GM12864 (cell line): Measurements from ENCODE around the gene TGM1.

ENCODE experiments used
- DNase-seq: peaks from one replicate; pipeline ENCODE4 v3.0.0-alpha.2; 2011; ENCODE audit warnings: low read depth
- H3K4me3 ChIP-seq: 2 replicates; pipeline ENCODE4 v1.5.1; 2011; ENCODE audit warnings: mild to moderate bottlenecking, low read depth, low read length, control low read depth
- CTCF ChIP-seq: IDR thresholded peaks from 2 replicates; pipeline ENCODE4 v1.5.1; 2011; ENCODE audit warnings: low read depth, mild to moderate bottlenecking, moderate library complexity, low read length, control low read depth, inconsistent platforms; ENCODE audit errors: missing control alignments

Gene TGM1

GRCh38 chr14:24238123-24238522 lies 24.9 kb downstream of the TGM1 start:
- DNase-seq, result no peak
- H3K4me3 ChIP-seq, result no peak overlapping the region
- no peak for TF ChIP-seq CTCF

- TF ChIP-seq CTCF, result no peak
- DNase-seq, result no peak
- H3K4me3 ChIP-seq, result no peak overlapping the region
Observed at GRCh38 chr14:24237463-24237955, 25.5 kb downstream of the TGM1 start.

GRCh38 chr14:24236689-24237462 lies 26.1 kb downstream of the TGM1 start:
- TF ChIP-seq CTCF, result no peak
- DNase-seq, result no peak
- H3K4me3 ChIP-seq, result no peak overlapping the region

GRCh38 chr14:24235804-24236688 lies 26.9 kb downstream of the TGM1 start:
- no peak for DNase-seq
- no peak overlapping the region for H3K4me3 ChIP-seq
- TF ChIP-seq CTCF, result no peak

- H3K4me3 ChIP-seq, result no peak overlapping the region
- no peak for DNase-seq
- no peak for TF ChIP-seq CTCF
Observed at GRCh38 chr14:24234095-24235005, 28.6 kb downstream of the TGM1 start.

GRCh38 chr14:24233538-24233866 lies 29.5 kb downstream of the TGM1 start:
- DNase-seq, result no peak
- peak overlapping the region; percentile 83 for H3K4me3 ChIP-seq
- no peak for TF ChIP-seq CTCF
